Endodermal cell (in vitro differentiated cells): ENCODE results near the gene CORO7. TPM values are rescaled to one million over a fixed set of nuclear protein-coding genes. Genes with fewer than 3 reads are reported as not detected.

Experiments used
- DNase-seq: peaks from one replicate; pipeline ENCODE4 v3.0.0-alpha.2; 2017
- H3K27ac ChIP-seq: 2 replicates; pipeline ENCODE4 v1.5.1; 2013; ENCODE audit warnings: mild to moderate bottlenecking, low read depth, low read length, moderate library complexity
- H3K27me3 ChIP-seq: 2 replicates; pipeline ENCODE4 v1.6.1; 2013; ENCODE audit warnings: mild to moderate bottlenecking, low read length, moderate library complexity; ENCODE audit not compliant: insufficient read depth, control insufficient read depth, poor library complexity, severe bottlenecking
- H3K36me3 ChIP-seq: 2 replicates; pipeline ENCODE4 v1.7.0; 2013; ENCODE audit warnings: mild to moderate bottlenecking, low read length, moderate library complexity; ENCODE audit not compliant: control insufficient read depth, insufficient read depth
- H3K4me1 ChIP-seq: one replicate; pipeline ENCODE4 v1.7.0; 2013; ENCODE audit warnings: low read length; ENCODE audit not compliant: control insufficient read depth, insufficient read depth
- H3K4me3 ChIP-seq: 2 replicates; pipeline ENCODE4 v1.5.1; 2013; ENCODE audit warnings: mild to moderate bottlenecking, low read length, moderate library complexity
- H3K9ac ChIP-seq: 2 replicates; pipeline ENCODE4 v1.6.1; 2013; ENCODE audit warnings: mild to moderate bottlenecking, low read length, moderate library complexity; ENCODE audit not compliant: poor library complexity, severe bottlenecking; ENCODE audit errors: extremely low read depth
- H3K9me3 ChIP-seq: 2 replicates; pipeline ENCODE4 v1.6.1; 2013; ENCODE audit warnings: mild to moderate bottlenecking, low read length, moderate library complexity; ENCODE audit not compliant: control insufficient read depth
- H3K27ac Mint-ChIP-seq: 2 replicates; pipeline ENCODE4 v1.8.0; 2020; ENCODE audit warnings: mixed read lengths
- H3K27me3 Mint-ChIP-seq: 2 replicates; pipeline ENCODE4 v1.8.0; 2021; ENCODE audit warnings: mild to moderate bottlenecking, mixed read lengths; ENCODE audit not compliant: insufficient read depth
- H3K36me3 Mint-ChIP-seq: 2 replicates; pipeline ENCODE4 v1.8.0; 2020; ENCODE audit warnings: low read depth, mixed read lengths
- H3K4me1 Mint-ChIP-seq: 2 replicates; pipeline ENCODE4 v1.8.0; 2020; ENCODE audit warnings: mixed read lengths
- H3K4me3 Mint-ChIP-seq: 2 replicates; pipeline ENCODE4 v1.8.0; 2020; ENCODE audit warnings: mild to moderate bottlenecking, moderate library complexity, mixed read lengths
- H3K9me3 Mint-ChIP-seq: 2 replicates; pipeline ENCODE4 v1.8.0; 2020; ENCODE audit warnings: mild to moderate bottlenecking, mixed read lengths
- CTCF ChIP-seq: fragments of 200-600 bp; sonication (generic); conservative IDR thresholded peaks from 2 replicates; pipeline ENCODE4 v1.5.0; 2021; ENCODE audit warnings: antibody characterized with exemption, mild to moderate bottlenecking
- WGBS, 2 experiments: methylation state at CpG; one replicate each; pipeline versions ENCODE4 v1.1.5 to v1.1.7; 2013; ENCODE audit warnings: missing lambda C conversion rate in 2 of 2, mixed read lengths in 1 of 2; ENCODE audit not compliant: insufficient coverage in 1 of 2, insufficient read length in 1 of 2; 5-methylcytosine and 5-hydroxymethylcytosine counted together
- total RNA-seq, 2 donors: library from RNA; stranded (reverse); fragmentation: NEBNext Ultra II Directional in 1 of 2; extraction: Animal tissue kit (Norgen Biotek cat#: 25700) in 1 of 2; gene quantifications; 2 replicates in 1 of 2; 3 replicates in 1 of 2; pipeline ENCODE4 v1.2.1, GENCODE V29; 2021

CORO7 gene
- total RNA-seq, 2 donors from 2014 or later, result 32.5 to 37.5 TPM

GRCh38 chr16:4450931-4451519, 34.6 kb upstream of the CORO7 start:
- H3K4me3 ChIP-seq, result no peak overlapping the region
- Mint-ChIP-seq H3K9me3 (no peaks in the 10 kb centered on the region), H3K36me3 (peaks cover 64% of the 10 kb centered on the region), H3K27ac (no peak overlapping the region), H3K4me1 (no peaks in the 10 kb centered on the region), H3K4me3 (no peak overlapping the region), H3K27me3 (no peaks in the 10 kb centered on the region)
- 94 to 95% methylated on average over 11 to 14 of the region's 14 CpGs for WGBS, 2 experiments
- no peaks in the 10 kb centered on the region for H3K9me3 ChIP-seq
- H3K9ac ChIP-seq, result no peak overlapping the region
- DNase-seq, result no peak
- H3K27me3 ChIP-seq, result no peaks in the 10 kb centered on the region
- H3K4me1 ChIP-seq, result no peaks in the 10 kb centered on the region
- H3K27ac ChIP-seq, result no peak overlapping the region
- peaks cover 69% of the 10 kb centered on the region for H3K36me3 ChIP-seq
- TF ChIP-seq CTCF, result no peak

- Histone ChIP-seq H3K9me3 (no peaks in the 10 kb centered on the region), H3K27ac (no peak overlapping the region), H3K4me3 (no peak overlapping the region), H3K27me3 (no peaks in the 10 kb centered on the region), H3K4me1 (no peaks in the 10 kb centered on the region), H3K9ac (no peak overlapping the region), H3K36me3 (peaks cover 68% of the 10 kb centered on the region)
- Mint-ChIP-seq H3K9me3 (no peaks in the 10 kb centered on the region), H3K27me3 (no peaks in the 10 kb centered on the region), H3K4me3 (no peak overlapping the region), H3K36me3 (peaks cover 60% of the 10 kb centered on the region), H3K4me1 (no peaks in the 10 kb centered on the region), H3K27ac (peak overlapping the region; percentile 21)
- TF ChIP-seq CTCF, result no peak
- DNase-seq, result no peak
- 95 to 99% methylated on average over 11 to 14 of the region's 14 CpGs for WGBS, 2 experiments
Measured at GRCh38 chr16:4450430-4450829, 34.0 kb upstream of the CORO7 start.

GRCh38 chr16:4443986-4444385, 27.6 kb upstream of the CORO7 start:
- peaks cover 78% of the 10 kb centered on the region for H3K36me3 ChIP-seq
- Mint-ChIP-seq H3K36me3 (peaks cover 78% of the 10 kb centered on the region), H3K27ac (no peak overlapping the region), H3K27me3 (no peaks in the 10 kb centered on the region), H3K4me1 (no peaks in the 10 kb centered on the region), H3K4me3 (no peak overlapping the region), H3K9me3 (no peaks in the 10 kb centered on the region)
- H3K9ac ChIP-seq, result no peak overlapping the region
- H3K27ac ChIP-seq, result no peak overlapping the region
- DNase-seq, result no peak
- no peaks in the 10 kb centered on the region for H3K27me3 ChIP-seq
- TF ChIP-seq CTCF, result no peak
- H3K9me3 ChIP-seq, result no peaks in the 10 kb centered on the region
- WGBS, 2 experiments, result 97% methylated on average over 4 of the region's 4 CpGs; no CpG with 5 or more reads in 1 of the 2 experiments
- H3K4me3 ChIP-seq, result no peak overlapping the region
- H3K4me1 ChIP-seq, result no peaks in the 10 kb centered on the region
